ENCODE data around the gene VCPKMT.

- TF ChIP-seq CTCF (IDR thresholded peaks at IDR 0.05) (no peak), POLR2A (IDR thresholded peaks at IDR 0.05) (no peak)
Observed at GRCh38 chr14:50123062-50123461, 6.7 kb upstream of the VCPKMT start.
